HepG2 (cell line): ENCODE data around the gene HEATR5B. TPM values are rescaled to one million over a fixed set of nuclear protein-coding genes. Genes with fewer than 3 reads are reported as not detected.
A peak's percentile ranks its signal among the peaks of the same experiment; 100 is the strongest.

Experiments
- CBX2 ChIP-seq, 2 experiments: fragments of 200-600 bp in 1 of 2; sonication (generic); formaldehyde crosslinking in 1 of 2; IDR thresholded peaks; 2 replicates each; pipeline versions ENCODE4 v1.7.0 to v1.8.1; 2018 to 2022; ENCODE audit warnings: low read depth in 2 of 2, low read length in 1 of 2, mild to moderate bottlenecking in 1 of 2, missing genetic modification reagents in 1 of 2
- CCDC6 ChIP-seq: sonication (generic); formaldehyde crosslinking; IDR thresholded peaks from 2 replicates; pipeline ENCODE4 v1.8.1; 2022; ENCODE audit warnings: mild to moderate bottlenecking, missing genetic modification reagents, moderate library complexity
- EP300 ChIP-seq, 3 experiments: sonication (generic) in 1 of 3; formaldehyde crosslinking in 1 of 3; IDR thresholded peaks; 2 replicates each; pipeline versions ENCODE4 v1.5.1 to v1.6.1; 2011 to 2020; ENCODE audit warnings: low read depth in 2 of 3, low read length in 2 of 3, borderline replicate concordance in 1 of 3, improper control_type of control experiment in 1 of 3, mild to moderate bottlenecking in 1 of 3, missing genetic modification reagents in 1 of 3, moderate library complexity in 1 of 3
- HNRNPUL1 ChIP-seq: fragments of 200-400 bp; formaldehyde crosslinking; IDR thresholded peaks from 2 replicates; pipeline ENCODE4 v1.6.1; 2017; ENCODE audit warnings: low read depth, mild to moderate bottlenecking, low read length, moderate library complexity
- KLF12 ChIP-seq: sonication (generic); formaldehyde crosslinking; IDR thresholded peaks from 2 replicates; pipeline ENCODE4 v1.4.0; 2020; ENCODE audit warnings: missing genetic modification reagents, borderline replicate concordance
- KLF6 ChIP-seq: IDR thresholded peaks from 2 replicates; pipeline ENCODE4 v1.8.0; 2016; ENCODE audit warnings: missing biosample characterization, missing genetic modification reagents
- KMT2B ChIP-seq: IDR thresholded peaks from 2 replicates; pipeline ENCODE4 v1.6.1; 2016; ENCODE audit warnings: missing genetic modification reagents, missing compliant biosample characterization
- MLLT10 ChIP-seq: sonication (generic); formaldehyde crosslinking; IDR thresholded peaks from 2 replicates; pipeline ENCODE4 v1.4.0; 2020; ENCODE audit warnings: missing genetic modification reagents
- SAFB2 ChIP-seq: sonication (generic); formaldehyde crosslinking; IDR thresholded peaks from 2 replicates; pipeline ENCODE4 v1.5.1; 2020; ENCODE audit warnings: missing genetic modification reagents, low read depth, mild to moderate bottlenecking, borderline replicate concordance
- SCMH1 ChIP-seq: sonication (generic); formaldehyde crosslinking; IDR thresholded peaks from 2 replicates; pipeline ENCODE4 v1.9.0; 2021; ENCODE audit warnings: missing genetic modification reagents, mild to moderate bottlenecking, borderline replicate concordance
- SSRP1 ChIP-seq: IDR thresholded peaks from 2 replicates; pipeline ENCODE4 v1.6.1; 2016; ENCODE audit warnings: control low read depth
- ZBTB21 ChIP-seq: sonication (generic); formaldehyde crosslinking; IDR thresholded peaks from 2 replicates; pipeline ENCODE4 v1.4.0; 2020; ENCODE audit warnings: missing genetic modification reagents
- ZFP36L2 ChIP-seq: sonication (generic); formaldehyde crosslinking; IDR thresholded peaks from 2 replicates; pipeline ENCODE4 v1.4.0; 2020; ENCODE audit warnings: missing genetic modification reagents
- ZKSCAN5 ChIP-seq: sonication (generic); formaldehyde crosslinking; IDR thresholded peaks from 2 replicates; pipeline ENCODE4 v1.5.1; 2020; ENCODE audit warnings: mild to moderate bottlenecking, missing genetic modification reagents
- ZNF143 ChIP-seq: sonication (generic); formaldehyde crosslinking; IDR thresholded peaks from 2 replicates; pipeline ENCODE4 v1.4.0; 2020; ENCODE audit warnings: missing genetic modification reagents
- ZNF224 ChIP-seq: sonication (generic); formaldehyde crosslinking; IDR thresholded peaks from 2 replicates; pipeline ENCODE4 v1.5.0; 2020; ENCODE audit warnings: mild to moderate bottlenecking, missing genetic modification reagents
- ZNF263 ChIP-seq: sonication (generic); formaldehyde crosslinking; IDR thresholded peaks from 2 replicates; pipeline ENCODE4 v1.4.0; 2020; ENCODE audit warnings: missing genetic modification reagents
- ZNF543 ChIP-seq: sonication (generic); formaldehyde crosslinking; IDR thresholded peaks from 2 replicates; pipeline ENCODE4 v1.4.0; 2020; ENCODE audit warnings: mild to moderate bottlenecking, missing genetic modification reagents
- ZNF552 ChIP-seq: sonication (generic); formaldehyde crosslinking; IDR thresholded peaks from 2 replicates; pipeline ENCODE4 v1.9.0; 2022; ENCODE audit warnings: missing genetic modification reagents, mild to moderate bottlenecking, borderline replicate concordance
- ZNF75D ChIP-seq: sonication (generic); formaldehyde crosslinking; IDR thresholded peaks from 2 replicates; pipeline ENCODE4 v1.8.1; 2023; ENCODE audit warnings: missing genetic modification reagents, mild to moderate bottlenecking, borderline replicate concordance
- ZNF781 ChIP-seq: sonication (generic); formaldehyde crosslinking; IDR thresholded peaks from 2 replicates; pipeline ENCODE4 v1.5.1; 2020; ENCODE audit warnings: borderline replicate concordance, mild to moderate bottlenecking, missing genetic modification reagents; ENCODE audit errors: not compliant biosample characterization
- polyA plus RNA-seq, 8 experiments: library from polyadenylated mRNA; depleted of rRNA in 3 of 8; stranded (reverse) in 7 of 8; unstranded in 1 of 8; fragments of >200 nt; fragmentation: Illumina TruSeq in 4 of 8; extraction: Trizol in 4 of 8; gene quantifications; 2 replicates each; pipeline versions ENCODE4 v1.2.1 to v1.2.3, GENCODE V29; 2011 to 2016; ENCODE audit warnings: low read depth in 4 of 8, missing spikeins in 1 of 8, mixed read lengths in 1 of 8; ENCODE audit not compliant: insufficient read depth in 1 of 8
- total RNA-seq, 5 experiments: library from RNA; depleted of rRNA; stranded (reverse); fragments of >200 nt; fragmentation: Illumina TruSeq; extraction: Trizol; gene quantifications; 2 replicates each; pipeline ENCODE4 v1.2.3, GENCODE V29; 2016; ENCODE audit warnings: low read depth in 1 of 5
- TF ChIP-seq, protein P1 (sequence below): sonication (generic); formaldehyde crosslinking; conservative IDR thresholded peaks from 2 replicates; pipeline ENCODE4 v1.4.0; 2020; ENCODE audit warnings: missing genetic modification reagents
- TF ChIP-seq, protein P2 (sequence below): sonication (generic); formaldehyde crosslinking; IDR thresholded peaks from 2 replicates; pipeline ENCODE4 v1.5.1; 2020; ENCODE audit warnings: missing genetic modification reagents, mild to moderate bottlenecking, borderline replicate concordance
- TF ChIP-seq, protein P3 (sequence below): sonication (generic); formaldehyde crosslinking; IDR thresholded peaks from 2 replicates; pipeline ENCODE4 v1.5.0; 2020; ENCODE audit warnings: mild to moderate bottlenecking, missing genetic modification reagents

HEATR5B gene
- total and polyA plus RNA-seq, 2 of the 13 experiments (the other 11 are each of a cell fraction or from before 2014, with no cell fraction given) = 12.7 to 16.3 TPM

DNA sequence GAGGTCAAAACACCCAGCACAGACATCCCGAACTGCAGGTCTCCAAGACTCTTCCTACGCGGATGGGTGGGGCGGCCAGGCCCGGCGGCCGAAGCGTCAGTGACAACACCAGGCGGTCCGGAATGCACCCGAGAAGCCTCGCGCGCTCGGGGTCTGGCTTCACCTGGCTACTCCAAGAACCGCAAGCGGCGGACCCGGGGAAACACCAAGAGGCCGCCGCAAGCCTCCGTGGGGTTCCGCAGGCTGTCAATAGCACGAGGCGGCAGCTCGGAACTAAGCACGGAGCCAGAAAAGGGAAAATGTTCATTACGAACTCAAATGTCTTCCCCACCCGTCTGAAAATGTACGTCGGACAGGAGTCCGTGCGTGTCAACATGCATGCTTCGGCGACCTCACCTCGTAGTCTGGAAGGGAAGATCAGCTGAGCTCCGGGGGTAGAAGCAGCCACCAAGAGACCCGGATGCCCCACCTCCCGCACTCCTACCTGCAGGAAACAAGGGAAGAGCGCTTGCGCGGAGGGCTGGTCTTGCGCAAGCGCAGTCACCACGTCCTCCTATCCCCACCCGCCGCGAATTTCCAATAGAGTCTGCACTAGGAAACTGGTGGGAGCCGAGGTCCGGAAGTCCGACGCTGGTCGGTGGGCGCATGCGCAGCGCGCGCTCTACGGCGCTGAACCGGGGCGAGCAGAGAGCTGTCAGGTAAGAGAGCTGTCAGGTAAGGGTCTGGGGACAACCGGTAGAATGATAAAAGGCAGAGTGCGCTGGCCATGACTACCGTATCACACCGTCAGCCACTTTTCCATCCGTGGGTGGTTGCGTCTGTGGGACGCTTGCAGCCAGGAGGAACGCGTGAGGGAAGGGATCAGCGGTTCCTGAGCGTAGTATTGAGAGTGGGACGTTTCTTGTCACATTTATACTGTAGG is at the start of gene HEATR5B, which contains the start of gene GPATCH11 (continued):
- TF ChIP-seq CCDC6 = peak; percentile 34; the same call in 1 of the 2 replicates
- no peak for TF ChIP-seq MLLT10 (CRISPR knock-in tag)
- TF ChIP-seq SCMH1 (CRISPR knock-in tag) = no peak
- TF ChIP-seq ZNF263 (CRISPR knock-in tag) = peak; percentile 39
- TF ChIP-seq SSRP1 = no peak
- TF ChIP-seq, protein P1, sequence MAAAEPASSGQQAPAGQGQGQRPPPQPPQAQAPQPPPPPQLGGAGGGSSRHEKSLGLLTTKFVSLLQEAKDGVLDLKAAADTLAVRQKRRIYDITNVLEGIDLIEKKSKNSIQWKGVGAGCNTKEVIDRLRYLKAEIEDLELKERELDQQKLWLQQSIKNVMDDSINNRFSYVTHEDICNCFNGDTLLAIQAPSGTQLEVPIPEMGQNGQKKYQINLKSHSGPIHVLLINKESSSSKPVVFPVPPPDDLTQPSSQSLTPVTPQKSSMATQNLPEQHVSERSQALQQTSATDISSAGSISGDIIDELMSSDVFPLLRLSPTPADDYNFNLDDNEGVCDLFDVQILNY (CRISPR knock-in tag) = no peak
- no peak for TF ChIP-seq CBX2 (IDR thresholded peaks at IDR 0.05; ENCODE audit: low read depth, low read length)
- peak; percentile 52; the same call in 1 of the 2 replicates for TF ChIP-seq CBX2 (CRISPR knock-in tag; IDR thresholded peaks at IDR 0.05; ENCODE audit: low read depth)
- TF ChIP-seq, protein P2, sequence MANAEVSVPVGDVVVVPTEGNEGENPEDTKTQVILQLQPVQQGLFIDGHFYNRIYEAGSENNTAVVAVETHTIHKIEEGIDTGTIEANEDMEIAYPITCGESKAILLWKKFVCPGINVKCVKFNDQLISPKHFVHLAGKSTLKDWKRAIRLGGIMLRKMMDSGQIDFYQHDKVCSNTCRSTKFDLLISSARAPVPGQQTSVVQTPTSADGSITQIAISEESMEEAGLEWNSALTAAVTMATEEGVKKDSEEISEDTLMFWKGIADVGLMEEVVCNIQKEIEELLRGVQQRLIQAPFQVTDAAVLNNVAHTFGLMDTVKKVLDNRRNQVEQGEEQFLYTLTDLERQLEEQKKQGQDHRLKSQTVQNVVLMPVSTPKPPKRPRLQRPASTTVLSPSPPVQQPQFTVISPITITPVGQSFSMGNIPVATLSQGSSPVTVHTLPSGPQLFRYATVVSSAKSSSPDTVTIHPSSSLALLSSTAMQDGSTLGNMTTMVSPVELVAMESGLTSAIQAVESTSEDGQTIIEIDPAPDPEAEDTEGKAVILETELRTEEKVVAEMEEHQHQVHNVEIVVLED = peak; percentile 72; the same call in 1 of the 2 replicates
- TF ChIP-seq, protein P3, sequence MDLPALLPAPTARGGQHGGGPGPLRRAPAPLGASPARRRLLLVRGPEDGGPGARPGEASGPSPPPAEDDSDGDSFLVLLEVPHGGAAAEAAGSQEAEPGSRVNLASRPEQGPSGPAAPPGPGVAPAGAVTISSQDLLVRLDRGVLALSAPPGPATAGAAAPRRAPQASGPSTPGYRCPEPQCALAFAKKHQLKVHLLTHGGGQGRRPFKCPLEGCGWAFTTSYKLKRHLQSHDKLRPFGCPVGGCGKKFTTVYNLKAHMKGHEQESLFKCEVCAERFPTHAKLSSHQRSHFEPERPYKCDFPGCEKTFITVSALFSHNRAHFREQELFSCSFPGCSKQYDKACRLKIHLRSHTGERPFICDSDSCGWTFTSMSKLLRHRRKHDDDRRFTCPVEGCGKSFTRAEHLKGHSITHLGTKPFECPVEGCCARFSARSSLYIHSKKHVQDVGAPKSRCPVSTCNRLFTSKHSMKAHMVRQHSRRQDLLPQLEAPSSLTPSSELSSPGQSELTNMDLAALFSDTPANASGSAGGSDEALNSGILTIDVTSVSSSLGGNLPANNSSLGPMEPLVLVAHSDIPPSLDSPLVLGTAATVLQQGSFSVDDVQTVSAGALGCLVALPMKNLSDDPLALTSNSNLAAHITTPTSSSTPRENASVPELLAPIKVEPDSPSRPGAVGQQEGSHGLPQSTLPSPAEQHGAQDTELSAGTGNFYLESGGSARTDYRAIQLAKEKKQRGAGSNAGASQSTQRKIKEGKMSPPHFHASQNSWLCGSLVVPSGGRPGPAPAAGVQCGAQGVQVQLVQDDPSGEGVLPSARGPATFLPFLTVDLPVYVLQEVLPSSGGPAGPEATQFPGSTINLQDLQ (CRISPR knock-in tag) = no peak
- TF ChIP-seq ZNF781 = peak; percentile 83
- no peak for TF ChIP-seq ZKSCAN5
- TF ChIP-seq EP300 (IDR thresholded peaks at IDR 0.05; ENCODE audit: low read depth in 2 of 2, low read length in 2 of 2) = peak in 1 of 2 experiments; percentile 16; a peak in 1 of 4 replicates
- 0 out of 2 replicates have a peak, but pooled peaks have one; percentile 8 for TF ChIP-seq EP300 (CRISPR knock-in tag; IDR thresholded peaks at IDR 0.05; ENCODE audit: borderline replicate concordance)
- TF ChIP-seq ZNF143 = peak; percentile 55; the same call in 1 of the 2 replicates
- no peak for TF ChIP-seq ZNF224 (CRISPR knock-in tag)
- TF ChIP-seq ZFP36L2 (CRISPR knock-in tag) = 0 out of 2 replicates have a peak, but pooled peaks have one; percentile 2
- peak; percentile 81 for TF ChIP-seq KMT2B (CRISPR knock-in tag)
- TF ChIP-seq KLF6 (CRISPR knock-in tag) = peak; percentile 50
- no peak for TF ChIP-seq HNRNPUL1
- no peak for TF ChIP-seq KLF12 (CRISPR knock-in tag)
- TF ChIP-seq ZNF552 (CRISPR knock-in tag) = peak; percentile 17; the same call in 1 of the 2 replicates
- no peak for TF ChIP-seq ZBTB21 (CRISPR knock-in tag)
- TF ChIP-seq SAFB2 (CRISPR knock-in tag) = peak; percentile 51; the same call in 1 of the 2 replicates
- peak; percentile 94 for TF ChIP-seq ZNF543 (CRISPR knock-in tag)
- TF ChIP-seq ZNF75D = no peak
